Memory B cell (primary cell): ENCODE results near the gene C2orf49.

Experiments used
- ATAC-seq: fragments of 150-1000 bp; cut with Tn5 transposase; 2 replicates; pipeline ENCODE4 v1.10.0; 2021; ENCODE audit warnings: low read depth, mild to moderate bottlenecking, moderate library complexity
- DNase-seq, 2 donors: peaks; one replicate each; pipeline ENCODE4 v3.0.0; 2022; ENCODE audit warnings: low spot score in 2 of 2
- H3K27ac Mint-ChIP-seq: one replicate; pipeline ENCODE4 v1.8.0; 2022; ENCODE audit warnings: mild to moderate bottlenecking, moderate library complexity, mixed read lengths
- H3K27me3 Mint-ChIP-seq: one replicate; pipeline ENCODE4 v1.8.0; 2022; ENCODE audit warnings: mixed read lengths
- H3K36me3 Mint-ChIP-seq: one replicate; pipeline ENCODE4 v1.8.0; 2022; ENCODE audit warnings: mild to moderate bottlenecking, mixed read lengths
- H3K4me1 Mint-ChIP-seq: one replicate; pipeline ENCODE4 v1.8.0; 2022; ENCODE audit warnings: mixed read lengths
- H3K4me3 Mint-ChIP-seq: one replicate; pipeline ENCODE4 v1.8.0; 2022; ENCODE audit warnings: mild to moderate bottlenecking, moderate library complexity, mixed read lengths
- H3K9me3 Mint-ChIP-seq: one replicate; pipeline ENCODE4 v1.8.0; 2022; ENCODE audit warnings: mixed read lengths

Gene C2orf49

DNA sequence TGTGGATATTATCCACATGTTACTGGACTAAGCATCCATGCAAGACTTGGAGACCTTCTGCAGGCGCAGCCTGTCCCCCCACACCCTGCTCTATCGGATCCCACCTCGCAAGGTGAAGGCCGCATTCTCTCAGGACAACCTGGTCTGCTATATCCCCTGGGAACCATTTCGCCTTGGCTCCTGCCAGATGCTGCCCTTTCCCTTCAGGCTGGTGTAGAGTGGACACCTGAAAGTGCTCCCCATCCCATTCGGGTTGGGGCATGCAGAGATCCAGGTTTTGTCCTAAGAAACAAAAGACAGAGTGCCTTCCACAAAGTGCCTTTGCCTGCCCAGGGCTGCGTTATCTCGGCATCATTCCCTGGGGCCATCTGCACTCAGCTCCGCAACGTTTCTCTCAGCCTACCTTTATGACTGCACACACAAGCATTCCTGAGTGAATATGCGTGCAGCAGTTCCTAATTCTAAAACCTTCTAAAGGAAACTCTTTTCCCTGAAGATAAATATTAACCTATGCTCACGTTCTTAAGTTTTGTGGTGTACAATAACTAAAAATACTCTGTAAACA, 41.0 kb downstream of the C2orf49 start:
- Mint-ChIP-seq H3K36me3 (no peaks in the 10 kb centered on the region), H3K27me3 (no peaks in the 10 kb centered on the region), H3K4me1 (no peaks in the 10 kb centered on the region), H3K4me3 (no peak overlapping the region), H3K27ac (no peak overlapping the region), H3K9me3 (no peaks in the 10 kb centered on the region)
- ATAC-seq = no peak
- DNase-seq = no peak

DNA sequence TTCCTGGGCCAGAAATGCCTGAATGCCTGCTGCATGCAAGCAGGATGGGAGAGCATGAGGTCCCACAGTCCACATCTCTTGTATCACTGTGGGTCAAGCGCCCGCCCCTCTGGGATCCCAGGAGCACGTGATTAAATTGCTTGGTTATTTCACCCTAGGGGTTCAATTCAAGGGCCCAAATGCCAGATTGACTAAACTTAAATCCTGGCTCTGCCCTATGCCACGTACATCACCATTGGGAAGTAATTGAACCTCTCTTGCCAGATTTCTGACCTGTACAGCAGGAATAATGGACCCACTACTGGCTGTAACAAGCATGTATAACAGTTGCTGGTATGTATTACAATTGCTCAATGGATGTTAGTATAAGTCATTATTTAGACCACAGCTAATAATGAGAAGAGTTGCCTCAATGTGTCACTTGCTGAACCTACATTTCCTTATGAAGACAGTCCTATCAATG, 41.6 kb downstream of the C2orf49 start:
- no peak overlapping the region for H3K4me3 Mint-ChIP-seq
- H3K36me3 Mint-ChIP-seq = no peaks in the 10 kb centered on the region
- no peak overlapping the region for H3K27ac Mint-ChIP-seq
- DNase-seq (no peak), ATAC-seq (no peak)
- H3K27me3 Mint-ChIP-seq = no peaks in the 10 kb centered on the region
- no peaks in the 10 kb centered on the region for H3K9me3 Mint-ChIP-seq
- H3K4me1 Mint-ChIP-seq = no peaks in the 10 kb centered on the region

DNA sequence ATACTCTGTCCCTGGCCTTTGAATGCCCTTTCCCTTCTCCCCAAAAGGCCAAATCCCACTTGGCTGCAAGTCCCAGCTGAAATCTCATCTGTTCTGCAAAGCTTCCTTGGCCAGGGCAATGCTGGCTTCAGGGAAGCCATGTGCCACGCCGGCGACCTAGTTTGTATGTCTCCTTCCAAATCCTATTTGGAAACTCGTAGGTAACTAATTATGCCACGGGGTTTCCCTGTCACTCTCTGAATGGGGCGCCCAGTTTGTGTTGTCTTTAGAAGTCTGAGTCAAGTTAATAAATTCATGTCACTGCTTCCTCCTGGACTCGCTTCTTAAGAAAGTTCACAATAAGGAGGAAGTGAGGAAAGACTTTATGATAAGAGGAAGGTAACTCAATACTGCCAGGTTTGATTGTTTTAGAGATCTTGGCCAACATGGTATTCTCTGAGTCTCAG, 42.4 kb downstream of the C2orf49 start:
- Mint-ChIP-seq H3K9me3 (no peaks in the 10 kb centered on the region), H3K27me3 (peaks cover 1% of the 10 kb centered on the region), H3K4me1 (no peaks in the 10 kb centered on the region), H3K4me3 (no peak overlapping the region), H3K27ac (no peak overlapping the region), H3K36me3 (no peaks in the 10 kb centered on the region)
- DNase-seq (no peak), ATAC-seq (no peak)

DNA sequence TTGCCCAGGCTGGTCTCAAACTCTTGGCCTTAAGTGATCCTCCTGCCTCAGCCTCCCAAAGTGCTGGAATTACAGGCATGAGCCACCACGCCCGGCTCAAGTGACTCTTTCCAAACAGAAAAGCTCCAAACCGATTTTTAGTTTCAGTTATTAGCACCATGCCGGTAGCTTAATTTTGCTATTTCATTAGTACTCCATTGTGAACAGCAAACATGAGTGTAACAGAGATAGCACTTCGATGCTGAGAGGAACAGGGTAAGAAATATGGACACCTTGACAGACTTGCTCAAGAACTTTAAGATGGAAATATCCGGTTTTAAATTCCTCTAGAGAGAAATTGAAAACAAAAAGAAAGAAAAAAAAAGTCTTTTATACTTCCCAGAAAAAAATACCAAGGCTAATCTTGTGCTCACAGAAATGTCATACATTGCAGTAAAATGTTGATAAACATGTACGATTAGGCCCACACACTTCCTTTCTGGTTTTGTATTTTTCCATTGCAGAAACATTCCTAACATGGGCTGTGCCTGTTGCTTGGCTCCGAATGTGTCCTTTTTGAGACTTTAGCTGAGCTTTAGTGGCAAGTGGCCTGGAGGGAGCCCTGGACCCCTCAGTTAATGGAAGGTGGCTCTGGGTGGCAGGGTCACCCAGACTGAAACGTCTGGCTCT, 43.2 kb downstream of the C2orf49 start:
- no peak overlapping the region for H3K27ac Mint-ChIP-seq
- no peaks in the 10 kb centered on the region for H3K9me3 Mint-ChIP-seq
- H3K4me1 Mint-ChIP-seq = no peaks in the 10 kb centered on the region
- H3K36me3 Mint-ChIP-seq = no peaks in the 10 kb centered on the region
- DNase-seq = no peak
- no peak overlapping the region for H3K4me3 Mint-ChIP-seq
- ATAC-seq = no peak
- H3K27me3 Mint-ChIP-seq = peaks cover 4% of the 10 kb centered on the region

- H3K36me3 Mint-ChIP-seq = no peaks in the 10 kb centered on the region
- no peaks in the 10 kb centered on the region for H3K9me3 Mint-ChIP-seq
- peaks cover 4% of the 10 kb centered on the region for H3K27me3 Mint-ChIP-seq
- H3K27ac Mint-ChIP-seq = no peak overlapping the region
- H3K4me3 Mint-ChIP-seq = no peak overlapping the region
- no peaks in the 10 kb centered on the region for H3K4me1 Mint-ChIP-seq
- no peak for DNase-seq
- ATAC-seq = no peak
These were observed 43.8 kb downstream of the C2orf49 start for GRCh38 chr2:105381101-105381668.

DNA sequence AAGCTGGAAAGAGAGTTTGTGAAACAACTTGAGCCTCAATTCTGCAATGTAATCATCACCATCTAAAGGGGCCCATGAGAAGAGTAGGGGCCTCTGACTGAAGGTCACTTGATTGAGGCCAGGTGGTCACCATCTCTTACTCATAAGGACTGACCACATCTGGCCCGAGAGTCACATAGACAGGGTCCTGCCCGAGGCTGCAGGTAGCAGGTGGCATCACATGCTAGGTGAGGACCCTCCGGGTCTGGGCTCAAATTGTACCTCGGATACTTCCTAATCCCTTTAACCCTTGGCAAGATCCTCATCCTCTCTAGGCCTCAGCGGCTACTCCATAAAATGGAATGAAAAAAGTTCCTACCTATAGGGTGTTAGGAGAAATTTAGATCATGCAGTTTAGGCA, 44.8 kb downstream of the C2orf49 start:
- peaks cover 4% of the 10 kb centered on the region for H3K27me3 Mint-ChIP-seq
- DNase-seq (no peak), ATAC-seq (no peak)
- no peak overlapping the region for H3K27ac Mint-ChIP-seq
- H3K36me3 Mint-ChIP-seq = no peaks in the 10 kb centered on the region
- no peaks in the 10 kb centered on the region for H3K4me1 Mint-ChIP-seq
- no peaks in the 10 kb centered on the region for H3K9me3 Mint-ChIP-seq
- H3K4me3 Mint-ChIP-seq = no peak overlapping the region

DNA sequence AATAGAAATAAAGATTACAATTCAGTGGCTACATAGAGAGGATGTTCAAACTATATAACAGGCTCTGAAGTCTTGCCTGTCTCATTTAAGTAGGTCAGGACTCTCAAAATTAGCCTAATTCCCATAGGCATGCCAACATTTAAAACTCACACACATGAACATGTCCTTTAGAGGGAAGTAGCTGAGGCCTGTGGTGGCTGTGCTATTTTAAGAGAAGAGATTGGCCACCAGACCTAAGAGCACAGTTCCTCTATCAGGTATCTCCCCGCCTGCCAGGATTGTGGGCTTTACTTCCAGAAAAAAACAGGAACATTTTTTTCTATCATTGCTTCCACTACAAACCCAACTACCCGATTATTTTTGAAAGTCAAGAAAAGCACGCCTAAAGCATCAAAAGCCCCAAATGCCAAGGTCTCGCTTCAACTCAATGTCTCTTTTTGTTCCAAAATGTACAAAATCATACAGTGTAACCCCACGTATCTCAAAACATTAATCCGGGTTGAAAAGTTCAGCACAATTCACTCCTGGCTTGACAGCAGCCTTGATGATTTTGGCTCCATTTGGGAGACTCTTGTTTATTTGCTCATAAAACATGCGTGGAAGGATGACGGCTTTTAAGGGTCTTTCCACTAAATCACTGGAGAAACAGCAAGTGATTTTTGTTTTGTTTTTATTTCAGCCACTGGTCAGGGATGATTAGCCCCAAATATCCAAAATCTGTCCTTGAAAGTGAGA, 46.3 kb downstream of the C2orf49 start:
- no peak overlapping the region for H3K4me3 Mint-ChIP-seq
- H3K4me1 Mint-ChIP-seq = no peaks in the 10 kb centered on the region
- no peak overlapping the region for H3K27ac Mint-ChIP-seq
- peaks cover 8% of the 10 kb centered on the region for H3K27me3 Mint-ChIP-seq
- ATAC-seq (no peak), DNase-seq (no peak)
- H3K9me3 Mint-ChIP-seq = peaks cover 4% of the 10 kb centered on the region
- no peaks in the 10 kb centered on the region for H3K36me3 Mint-ChIP-seq

- Mint-ChIP-seq H3K4me1 (no peaks in the 10 kb centered on the region), H3K36me3 (no peaks in the 10 kb centered on the region), H3K9me3 (peaks cover 4% of the 10 kb centered on the region), H3K4me3 (no peak overlapping the region), H3K27ac (no peak overlapping the region), H3K27me3 (peaks cover 8% of the 10 kb centered on the region)
- DNase-seq (no peak), ATAC-seq (no peak)
These were observed 46.9 kb downstream of the C2orf49 start for GRCh38 chr2:105384216-105384615.

GRCh38 chr2:105384861-105385260, 47.5 kb downstream of the C2orf49 start:
- no peak overlapping the region for H3K27ac Mint-ChIP-seq
- DNase-seq (no peak), ATAC-seq (no peak)
- H3K4me3 Mint-ChIP-seq = no peak overlapping the region
- H3K36me3 Mint-ChIP-seq = no peaks in the 10 kb centered on the region
- peaks cover 4% of the 10 kb centered on the region for H3K9me3 Mint-ChIP-seq
- peaks cover 8% of the 10 kb centered on the region for H3K27me3 Mint-ChIP-seq
- no peaks in the 10 kb centered on the region for H3K4me1 Mint-ChIP-seq

DNA sequence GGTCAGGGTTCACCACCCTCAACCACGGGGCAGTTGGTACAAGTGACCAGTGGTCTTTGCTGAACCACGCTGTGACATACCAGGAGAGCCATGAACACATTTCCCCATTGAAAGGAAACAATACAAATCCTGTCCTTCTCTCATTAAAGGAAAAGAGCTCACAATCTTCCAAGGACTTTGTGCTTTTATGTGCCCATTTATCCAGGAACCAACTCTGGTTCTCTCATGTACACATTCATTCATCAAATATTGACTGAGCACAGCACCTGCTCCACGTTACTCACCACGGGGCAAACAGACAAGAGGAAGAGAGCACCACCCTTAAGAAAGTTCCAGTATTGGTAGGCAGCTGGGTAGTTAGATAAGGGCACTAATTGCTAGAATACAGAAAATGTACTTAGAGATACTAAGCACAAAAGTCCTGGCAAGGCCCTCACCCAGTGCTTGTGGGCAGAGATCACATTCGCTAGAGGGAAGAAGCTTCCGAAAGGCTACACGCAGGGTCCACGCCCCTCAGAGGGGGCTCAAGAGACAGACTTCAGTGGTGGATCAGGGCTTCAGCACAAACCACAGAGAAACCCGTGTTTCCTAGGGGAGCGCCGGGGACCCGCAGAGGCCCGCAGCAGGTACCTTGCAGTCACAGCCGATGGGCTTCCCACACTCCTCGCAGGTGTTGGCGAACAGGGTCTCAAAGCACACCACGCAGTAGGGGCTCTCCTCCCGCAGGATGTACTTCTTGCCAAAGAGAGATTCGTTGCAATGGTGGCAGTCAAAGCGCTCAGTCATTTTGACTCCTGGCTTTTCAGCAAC, 48.6 kb downstream of the C2orf49 start:
- H3K27ac Mint-ChIP-seq = no peak overlapping the region
- H3K4me3 Mint-ChIP-seq = no peak overlapping the region
- no peaks in the 10 kb centered on the region for H3K36me3 Mint-ChIP-seq
- peaks cover 4% of the 10 kb centered on the region for H3K9me3 Mint-ChIP-seq
- DNase-seq (no peak), ATAC-seq (no peak)
- H3K27me3 Mint-ChIP-seq = peaks cover 8% of the 10 kb centered on the region
- H3K4me1 Mint-ChIP-seq = no peaks in the 10 kb centered on the region

DNA sequence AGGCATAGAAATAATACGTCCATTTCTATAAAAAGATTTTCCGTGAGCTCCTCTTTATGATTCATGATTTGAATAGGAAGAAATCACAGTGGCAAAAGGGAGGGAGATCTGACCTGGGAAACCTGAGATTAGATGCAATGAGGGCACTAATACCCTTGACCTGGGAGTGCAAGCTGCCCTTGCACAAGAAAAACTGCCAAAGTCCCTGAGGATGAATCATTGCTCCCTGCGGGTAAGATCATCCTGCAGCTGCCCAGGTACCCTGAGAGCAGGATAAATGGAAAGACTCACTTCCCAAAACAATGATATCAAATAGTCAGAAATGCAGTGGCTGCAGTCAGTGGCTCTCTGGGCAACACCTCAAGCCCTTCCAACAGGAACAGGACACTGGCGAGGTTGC, 49.9 kb downstream of the C2orf49 start:
- no peak overlapping the region for H3K27ac Mint-ChIP-seq
- no peaks in the 10 kb centered on the region for H3K4me1 Mint-ChIP-seq
- no peak overlapping the region for H3K4me3 Mint-ChIP-seq
- peaks cover 4% of the 10 kb centered on the region for H3K9me3 Mint-ChIP-seq
- peaks cover 8% of the 10 kb centered on the region for H3K27me3 Mint-ChIP-seq
- ATAC-seq = no peak
- no peaks in the 10 kb centered on the region for H3K36me3 Mint-ChIP-seq
- DNase-seq = no peak

- DNase-seq (no peak), ATAC-seq (no peak)
- Mint-ChIP-seq H3K27me3 (peaks cover 8% of the 10 kb centered on the region), H3K36me3 (no peaks in the 10 kb centered on the region), H3K4me1 (no peaks in the 10 kb centered on the region), H3K9me3 (peaks cover 4% of the 10 kb centered on the region), H3K27ac (no peak overlapping the region), H3K4me3 (no peak overlapping the region)
These were observed 51.6 kb downstream of the C2orf49 start for GRCh38 chr2:105388971-105389381.

GRCh38 chr2:105390454-105390853, 53.1 kb downstream of the C2orf49 start:
- H3K4me1 Mint-ChIP-seq = no peaks in the 10 kb centered on the region
- no peak overlapping the region for H3K27ac Mint-ChIP-seq
- no peak overlapping the region for H3K4me3 Mint-ChIP-seq
- no peak for DNase-seq
- peaks cover 4% of the 10 kb centered on the region for H3K9me3 Mint-ChIP-seq
- H3K36me3 Mint-ChIP-seq = no peaks in the 10 kb centered on the region
- no peak for ATAC-seq
- H3K27me3 Mint-ChIP-seq = peaks cover 9% of the 10 kb centered on the region
